B cell (primary cell): ENCODE data around the gene HCFC1. TPM values are rescaled to one million over a fixed set of nuclear protein-coding genes. Genes with fewer than 3 reads are reported as not detected.

Experiments used
- ATAC-seq: fragments of 200-7000 bp; cut with Tn5 transposase; one replicate; pipeline ENCODE4 v1.10.0; 2021; ENCODE audit warnings: low read depth, mild to moderate bottlenecking, moderate number of reproducible peaks, moderate library complexity
- CTCF ChIA-PET: fragments of 350-600 bp; sonication (Branson Sonifier 250); formaldehyde crosslinking; loops from one replicate; lab custom pipeline; 2021; ENCODE audit warnings: antibody characterized with exemption, inconsistent platforms; lab: Charles Lee
- POLR2A ChIA-PET: fragments of 350-600 bp; sonication (Branson Sonifier 250); formaldehyde crosslinking; loops from one replicate; lab custom pipeline; 2021; ENCODE audit warnings: antibody characterized with exemption; lab: Charles Lee
- DNase-seq: peaks from one replicate; pipeline ENCODE4 v3.0.0; 2013
- H2AFZ ChIP-seq: 2 replicates; pipeline ENCODE4 v1.6.1; 2012; ENCODE audit warnings: mild to moderate bottlenecking, low read depth, low read length; ENCODE audit not compliant: insufficient read depth, poor library complexity, severe bottlenecking
- H3K27ac ChIP-seq, 2 donors: 1 replicate in 1 of 2; 2 replicates in 1 of 2; pipeline ENCODE4 v1.5.1; 2012 to 2013; ENCODE audit warnings: low read length in 2 of 2, mild to moderate bottlenecking in 2 of 2, moderate library complexity in 1 of 2
- H3K27me3 ChIP-seq, 4 experiments: fragments of 200-600 bp in 1 of 4; sonication (generic) in 1 of 4; replicated peaks in 1 of 4; 1 replicate in 2 of 4; 2 replicates in 2 of 4; pipeline versions ENCODE4 v1.6.1 to v1.7.0; 2013 to 2016; ENCODE audit warnings: low read length in 3 of 4, mild to moderate bottlenecking in 2 of 4, mixed read lengths in 1 of 4, moderate library complexity in 1 of 4; ENCODE audit not compliant: insufficient read depth in 4 of 4, control insufficient read depth in 3 of 4; ENCODE audit errors: control extremely low read depth in 1 of 4
- H3K36me3 ChIP-seq, 2 experiments: replicated peaks in 1 of 2; 1 replicate in 1 of 2; 2 replicates in 1 of 2; pipeline versions ENCODE4 v1.6.1 to v1.7.1; 2013; ENCODE audit warnings: low read length in 1 of 2; ENCODE audit not compliant: insufficient read depth in 2 of 2, control insufficient read depth in 1 of 2; ENCODE audit errors: control extremely low read depth in 1 of 2, extremely low read depth in 1 of 2
- H3K4me1 ChIP-seq, 2 donors: fragments of 200-600 bp in 1 of 2; sonication (generic) in 1 of 2; 1 replicate in 1 of 2; 2 replicates in 1 of 2; pipeline versions ENCODE4 v1.5.1 to v1.6.1; 2013 to 2017; ENCODE audit warnings: low read length in 2 of 2; ENCODE audit not compliant: control insufficient read depth in 2 of 2, insufficient read depth in 2 of 2
- H3K4me2 ChIP-seq: replicated peaks from 2 replicates; pipeline ENCODE3; 2012; ENCODE audit warnings: mild to moderate bottlenecking, low read depth, low read length; ENCODE audit not compliant: poor library complexity, severe bottlenecking
- H3K4me3 ChIP-seq, 5 experiments: fragments of 200-600 bp in 1 of 5; sonication (generic) in 1 of 5; 1 replicate in 3 of 5; 2 replicates in 2 of 5; pipeline versions ENCODE4 v1.5.1 to v1.7.0; 2011 to 2016; ENCODE audit warnings: low read length in 4 of 5, mild to moderate bottlenecking in 4 of 5, low read depth in 2 of 5, control low read depth in 1 of 5, moderate library complexity in 1 of 5; ENCODE audit not compliant: insufficient read depth in 1 of 5; ENCODE audit errors: control extremely low read depth in 1 of 5, extremely low read depth in 1 of 5
- H3K79me2 ChIP-seq: fragments of 200-600 bp; sonication (generic); one replicate; pipeline ENCODE4 v1.6.0; 2016; ENCODE audit warnings: low read length; ENCODE audit not compliant: control insufficient read depth, insufficient read depth
- H3K9ac ChIP-seq: fragments of 200-600 bp; sonication (generic); 2 replicates; pipeline ENCODE4 v1.6.1; 2017; ENCODE audit warnings: mild to moderate bottlenecking, low read length, moderate library complexity
- H3K9me3 ChIP-seq, 3 donors: one replicate each; pipeline versions ENCODE4 v1.6.1 to v1.7.1; 2013; ENCODE audit warnings: low read length in 2 of 3; ENCODE audit not compliant: control insufficient read depth in 2 of 3, insufficient read depth in 1 of 3; ENCODE audit errors: control extremely low read depth in 1 of 3
- H4K20me1 ChIP-seq: 2 replicates; pipeline ENCODE4 v1.6.0; 2012; ENCODE audit warnings: mild to moderate bottlenecking, low read length; ENCODE audit not compliant: insufficient read depth, control insufficient read depth, poor library complexity, severe bottlenecking
- H3K27ac Mint-ChIP-seq: one replicate; pipeline ENCODE4 v1.8.0; 2021; ENCODE audit warnings: mixed read lengths
- H3K27me3 Mint-ChIP-seq: one replicate; pipeline ENCODE4 v1.8.0; 2021; ENCODE audit warnings: mixed read lengths
- H3K4me1 Mint-ChIP-seq: one replicate; pipeline ENCODE4 v1.8.0; 2021; ENCODE audit warnings: mixed read lengths
- H3K4me3 Mint-ChIP-seq: one replicate; pipeline ENCODE4 v1.8.0; 2021; ENCODE audit warnings: mixed read lengths
- H3K9me3 Mint-ChIP-seq: one replicate; pipeline ENCODE4 v1.8.0; 2022; ENCODE audit warnings: mixed read lengths; ENCODE audit not compliant: insufficient read depth
- CTCF ChIP-seq: fragments of 200-600 bp; IDR thresholded peaks from one replicate; pipeline ENCODE4 v1.8.0; 2022; ENCODE audit warnings: antibody characterized with exemption, mild to moderate bottlenecking
- EZH2 ChIP-seq: IDR thresholded peaks from 2 replicates; pipeline ENCODE4 v1.6.1; 2012; ENCODE audit warnings: borderline replicate concordance, low read depth, mild to moderate bottlenecking, moderate library complexity, low read length; ENCODE audit not compliant: insufficient read depth, poor library complexity, severe bottlenecking
- WGBS: methylation state at CpG from one replicate; pipeline ENCODE4 v1.1.5; 2013; ENCODE audit warnings: missing lambda C conversion rate; ENCODE audit not compliant: insufficient coverage; 5-methylcytosine and 5-hydroxymethylcytosine counted together
- intact Hi-C: fragments of 100-400 bp; cut with micrococcal nuclease; formaldehyde crosslinking; loops from one replicate; pipeline ENCODE4 v1.10.0; 2022
- polyA plus RNA-seq: library from polyadenylated mRNA; depleted of rRNA; stranded (reverse); fragments of >200 nt; gene quantifications from 2 replicates; pipeline ENCODE4 v1.2.3, GENCODE V29; 2012
- total RNA-seq, 2 donors: library from RNA; stranded (reverse); fragments of 120-200 nt in 1 of 2; gene quantifications; 1 replicate in 1 of 2; 2 replicates in 1 of 2; pipeline versions ENCODE4 v1.2.3 to v1.2.4, GENCODE V29; 2013 to 2022

Gene HCFC1
- total and polyA plus RNA-seq, 2 donors (not counting 1 experiment from before 2014, with no cell fraction given): 32.1 to 57.7 TPM

GRCh38 chrX:153953342-153953830, 18.2 kb downstream of the HCFC1 start:
- Histone ChIP-seq H3K4me2 (no peak overlapping the region), H2AFZ (no peak overlapping the region), H4K20me1 (no peaks in the 10 kb centered on the region), H3K4me3 (no peak overlapping the region), H3K27me3 (no peaks in the 10 kb centered on the region), H3K9me3 (no peaks in the 10 kb centered on the region), H3K4me1 (peaks cover 0 to 7% of the 10 kb centered on the region in 2 donors), H3K9ac (no peak overlapping the region), H3K79me2 (no peaks in the 10 kb centered on the region), H3K36me3 (peaks cover 0 to 57% of the 10 kb centered on the region in 2 experiments), H3K27ac (no peak overlapping the region)
- Mint-ChIP-seq H3K27ac (peak overlapping the region; percentile 72), H3K27me3 (no peaks in the 10 kb centered on the region), H3K4me3 (no peak overlapping the region), H3K9me3 (no peaks in the 10 kb centered on the region), H3K4me1 (peaks cover 2% of the 10 kb centered on the region)
- peak; percentile 84 for ATAC-seq
- 38% methylated on average over 15 of the region's 33 CpGs for WGBS
- peak; percentile 75 for DNase-seq
- POLR2A ChIA-PET: no interaction called here
- intact Hi-C loops: no loop called here
- CTCF ChIA-PET: interaction anchor here (1.1 to 15.4 kb wide), 4 partner anchors 9 to 190 kb away, joined by 3 to 325 read pairs (median 6); partner anchors contain the start of genes ARHGAP4, PLXNB3 and RENBP
- TF ChIP-seq CTCF (peak; percentile 80), EZH2 (no peak)

- Histone ChIP-seq H3K79me2 (no peaks in the 10 kb centered on the region), H3K9me3 (no peaks in the 10 kb centered on the region), H3K36me3 (peaks cover 0 to 61% of the 10 kb centered on the region in 2 experiments), H2AFZ (no peak overlapping the region), H3K27ac (no peak overlapping the region), H3K4me2 (no peak overlapping the region), H4K20me1 (no peaks in the 10 kb centered on the region), H3K27me3 (no peaks in the 10 kb centered on the region), H3K9ac (no peak overlapping the region), H3K4me1 (peaks cover 0 to 8% of the 10 kb centered on the region in 2 donors), H3K4me3 (no peak overlapping the region)
- intact Hi-C loops: no loop called here
- H3K9me3 Mint-ChIP-seq: no peaks in the 10 kb centered on the region
- WGBS: 97% methylated on average over 22 of the region's 32 CpGs
- no peaks in the 10 kb centered on the region for H3K27me3 Mint-ChIP-seq
- no peak overlapping the region for H3K4me3 Mint-ChIP-seq
- TF ChIP-seq CTCF: no peak
- no peak for TF ChIP-seq EZH2
- no peak overlapping the region for H3K27ac Mint-ChIP-seq
- ChIA-PET CTCF (interaction anchor here (0.9 to 15.4 kb wide), 7 partner anchors 8 to 189 kb away, joined by 3 to 325 read pairs (median 3); partner anchors contain the start of genes ARHGAP4, PLXNB3 and RENBP), POLR2A (interaction anchor here (2.1 kb wide), 1 partner anchor 29 kb away, joined by 4 read pairs; no protein-coding TSS in a partner anchor)
- no peak for DNase-seq
- ATAC-seq: no peak
- H3K4me1 Mint-ChIP-seq: peaks cover 3% of the 10 kb centered on the region
Observed at GRCh38 chrX:153952373-153953026, 19.1 kb downstream of the HCFC1 start.
